ENCODE results near the gene MCM7. TPM values are rescaled to one million over a fixed set of nuclear protein-coding genes. Genes with fewer than 3 reads are reported as not detected.
A peak's percentile ranks its signal among the peaks of the same experiment; 100 is the strongest.

MCM7 gene
- total RNA-seq, 1 donor from 2014 or later = 101 TPM

GRCh38 chr7:100100420-100101015 lies 679 bp downstream of the MCM7 start:
- H3K27me3 ChIP-seq (ENCODE audit: control insufficient read depth, insufficient read depth, low read length) = no peaks in the 10 kb centered on the region
- DNase-seq (ENCODE audit: low read depth) = peak; percentile 76
- peak overlapping the region; percentile 98 for H3K4me3 ChIP-seq (ENCODE audit: low read depth, low read length)
- no peak for TF ChIP-seq CTCF (IDR thresholded peaks at IDR 0.05; ENCODE audit: insufficient read depth, low read length, poor library complexity, severe bottlenecking)
- H3K36me3 ChIP-seq (ENCODE audit: control insufficient read depth, insufficient read depth, low read length) = peaks cover 11% of the 10 kb centered on the region

- no peaks in the 10 kb centered on the region for H3K27me3 ChIP-seq (ENCODE audit: control insufficient read depth, insufficient read depth, low read length)
- H3K4me3 ChIP-seq (ENCODE audit: low read depth, low read length) = peak overlapping the region; percentile 98
- no peak for TF ChIP-seq CTCF (IDR thresholded peaks at IDR 0.05; ENCODE audit: insufficient read depth, low read length, poor library complexity, severe bottlenecking)
- DNase-seq (ENCODE audit: low read depth) = no peak
- H3K36me3 ChIP-seq (ENCODE audit: control insufficient read depth, insufficient read depth, low read length) = peaks cover 12% of the 10 kb centered on the region
Observed at GRCh38 chr7:100099452-100099851, 1.7 kb downstream of the MCM7 start.

- peaks cover 14% of the 10 kb centered on the region for H3K36me3 ChIP-seq (ENCODE audit: control insufficient read depth, insufficient read depth, low read length)
- no peak for DNase-seq (ENCODE audit: low read depth)
- no peaks in the 10 kb centered on the region for H3K27me3 ChIP-seq (ENCODE audit: control insufficient read depth, insufficient read depth, low read length)
- H3K4me3 ChIP-seq (ENCODE audit: low read depth, low read length) = peak overlapping the region; percentile 98
- no peak for TF ChIP-seq CTCF (IDR thresholded peaks at IDR 0.05; ENCODE audit: insufficient read depth, low read length, poor library complexity, severe bottlenecking)
Observed at GRCh38 chr7:100098913-100099312, 2.3 kb downstream of the MCM7 start.

GRCh38 chr7:100095704-100096103 lies 5.5 kb downstream of the MCM7 start:
- Histone ChIP-seq H3K27me3 (ENCODE audit: control insufficient read depth, insufficient read depth, low read length) (no peaks in the 10 kb centered on the region), H3K36me3 (ENCODE audit: control insufficient read depth, insufficient read depth, low read length) (peaks cover 18% of the 10 kb centered on the region), H3K4me3 (ENCODE audit: low read depth, low read length) (no peak overlapping the region)
- no peak for TF ChIP-seq CTCF (IDR thresholded peaks at IDR 0.05; ENCODE audit: insufficient read depth, low read length, poor library complexity, severe bottlenecking)
- DNase-seq (ENCODE audit: low read depth) = no peak

- H3K4me3 ChIP-seq (ENCODE audit: low read depth, low read length) = no peak overlapping the region
- peaks cover 18% of the 10 kb centered on the region for H3K36me3 ChIP-seq (ENCODE audit: control insufficient read depth, insufficient read depth, low read length)
- no peak for DNase-seq (ENCODE audit: low read depth)
- H3K27me3 ChIP-seq (ENCODE audit: control insufficient read depth, insufficient read depth, low read length) = no peaks in the 10 kb centered on the region
- no peak for TF ChIP-seq CTCF (IDR thresholded peaks at IDR 0.05; ENCODE audit: insufficient read depth, low read length, poor library complexity, severe bottlenecking)
Observed at GRCh38 chr7:100095289-100095688, 5.9 kb downstream of the MCM7 start.

- H3K27me3 ChIP-seq (ENCODE audit: control insufficient read depth, insufficient read depth, low read length) = no peaks in the 10 kb centered on the region
- TF ChIP-seq CTCF (IDR thresholded peaks at IDR 0.05; ENCODE audit: insufficient read depth, low read length, poor library complexity, severe bottlenecking) = no peak
- DNase-seq (ENCODE audit: low read depth) = no peak
- peaks cover 17% of the 10 kb centered on the region for H3K36me3 ChIP-seq (ENCODE audit: control insufficient read depth, insufficient read depth, low read length)
- no peak overlapping the region for H3K4me3 ChIP-seq (ENCODE audit: low read depth, low read length)
Observed at GRCh38 chr7:100093925-100094486, 7.2 kb downstream of the MCM7 start.
